ENCODE measurements around the gene MAN2B2.
"Not testable (repeated sequence)": the region's sequence is repeated elsewhere in the genome, so short reads cannot be mapped to it uniquely, and the experiment has no call there.

The MAN2B2 gene

GRCh38 chr4:6626066-6626465 lies 51.1 kb downstream of the MAN2B2 start:
- TF ChIP-seq, protein P1, sequence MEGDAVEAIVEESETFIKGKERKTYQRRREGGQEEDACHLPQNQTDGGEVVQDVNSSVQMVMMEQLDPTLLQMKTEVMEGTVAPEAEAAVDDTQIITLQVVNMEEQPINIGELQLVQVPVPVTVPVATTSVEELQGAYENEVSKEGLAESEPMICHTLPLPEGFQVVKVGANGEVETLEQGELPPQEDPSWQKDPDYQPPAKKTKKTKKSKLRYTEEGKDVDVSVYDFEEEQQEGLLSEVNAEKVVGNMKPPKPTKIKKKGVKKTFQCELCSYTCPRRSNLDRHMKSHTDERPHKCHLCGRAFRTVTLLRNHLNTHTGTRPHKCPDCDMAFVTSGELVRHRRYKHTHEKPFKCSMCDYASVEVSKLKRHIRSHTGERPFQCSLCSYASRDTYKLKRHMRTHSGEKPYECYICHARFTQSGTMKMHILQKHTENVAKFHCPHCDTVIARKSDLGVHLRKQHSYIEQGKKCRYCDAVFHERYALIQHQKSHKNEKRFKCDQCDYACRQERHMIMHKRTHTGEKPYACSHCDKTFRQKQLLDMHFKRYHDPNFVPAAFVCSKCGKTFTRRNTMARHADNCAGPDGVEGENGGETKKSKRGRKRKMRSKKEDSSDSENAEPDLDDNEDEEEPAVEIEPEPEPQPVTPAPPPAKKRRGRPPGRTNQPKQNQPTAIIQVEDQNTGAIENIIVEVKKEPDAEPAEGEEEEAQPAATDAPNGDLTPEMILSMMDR (IDR thresholded peaks at IDR 0.05; ENCODE audit: low read depth, low read length, missing control alignments), result no peak
- DNase-seq (ENCODE audit: low read depth), result no peak

DNA sequence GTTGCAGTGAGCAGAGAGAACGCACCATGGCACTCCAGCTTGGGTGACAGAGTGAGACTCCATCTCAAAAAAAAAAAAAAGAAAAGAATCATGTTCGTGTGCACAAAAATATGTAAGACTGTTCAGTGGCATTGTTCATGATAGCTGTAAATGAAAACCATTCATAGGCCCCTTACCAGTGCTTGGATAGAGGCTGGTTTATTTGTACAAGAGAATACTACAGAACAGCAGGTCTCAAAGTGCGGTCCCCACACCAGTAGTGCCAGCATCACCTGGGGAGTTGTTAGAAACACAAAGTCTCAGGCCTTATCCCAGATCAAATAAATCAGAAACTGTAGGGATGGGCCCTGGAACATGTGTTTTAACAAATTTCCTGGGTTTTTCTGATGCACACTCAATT lies 52.8 kb downstream of the MAN2B2 start:
- H3K4me3 ChIP-seq (ENCODE audit: low read depth, low read length), result no peak overlapping the region
- TF ChIP-seq, protein P1 (IDR thresholded peaks at IDR 0.05; ENCODE audit: low read depth, low read length, missing control alignments), result no peak
- DNase-seq (ENCODE audit: low read depth), result no peak

More at GRCh38 chr4:6626066-6626465, 51.1 kb downstream of the MAN2B2 start:
- no peak overlapping the region for H3K4me3 ChIP-seq (ENCODE audit: low read depth, low read length)

GRCh38 chr4:6628484-6628883 lies 53.5 kb downstream of the MAN2B2 start:
- not testable (repeated sequence) for DNase-seq (ENCODE audit: low read depth); H3K4me3 ChIP-seq (ENCODE audit: low read depth, low read length)

DNA sequence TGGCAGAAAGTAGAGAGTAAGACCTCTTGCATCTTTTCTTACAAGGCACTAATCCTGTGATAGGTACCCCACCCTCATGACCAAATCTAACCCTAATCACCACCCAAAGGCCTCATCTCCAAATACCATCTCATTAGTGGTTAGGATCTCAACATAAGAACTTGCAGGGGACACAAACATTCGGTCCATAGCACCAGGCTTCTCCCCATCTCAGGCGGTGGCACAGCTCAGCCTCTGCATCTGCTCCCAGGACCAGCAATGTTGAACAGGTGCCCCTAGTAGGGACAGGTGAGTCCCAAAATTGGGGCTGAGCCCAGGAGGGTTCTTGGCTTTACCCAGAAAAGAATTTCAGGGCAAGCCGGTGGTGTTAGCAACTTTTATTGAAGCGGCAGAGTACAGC lies 57.1 kb downstream of the MAN2B2 start:
- TF ChIP-seq, protein P1 (IDR thresholded peaks at IDR 0.05; ENCODE audit: low read depth, low read length, missing control alignments), result no peak
- DNase-seq (ENCODE audit: low read depth), result no peak
- H3K4me3 ChIP-seq (ENCODE audit: low read depth, low read length), result no peak overlapping the region

GRCh38 chr4:6633091-6633906 lies 58.3 kb downstream of the MAN2B2 start:
- DNase-seq (ENCODE audit: low read depth), result no peak

DNA sequence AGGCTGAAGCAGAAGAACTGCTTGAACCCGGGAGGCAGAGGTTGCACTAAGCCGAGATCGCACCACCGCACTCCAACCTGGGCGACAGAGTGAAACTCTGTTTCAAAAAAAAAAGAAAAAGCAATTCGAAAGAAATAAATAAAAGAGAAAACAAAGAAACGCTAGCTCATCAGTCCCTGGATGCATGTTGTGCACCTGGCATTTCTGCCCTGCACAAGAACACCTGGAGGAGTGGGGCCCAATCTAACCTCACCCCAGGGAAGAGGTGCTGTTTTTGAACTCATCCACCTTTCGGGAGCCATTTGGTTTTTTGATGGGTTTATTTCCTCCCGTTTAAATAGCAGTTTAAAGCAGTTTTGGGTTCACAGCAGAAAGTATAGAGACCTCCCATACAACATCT lies 59.8 kb downstream of the MAN2B2 start:
- TF ChIP-seq, protein P1 (IDR thresholded peaks at IDR 0.05; ENCODE audit: low read depth, low read length, missing control alignments), result no peak
- H3K4me3 ChIP-seq (ENCODE audit: low read depth, low read length), result no peak overlapping the region
- no peak for DNase-seq (ENCODE audit: low read depth)

More at GRCh38 chr4:6633091-6633906, 58.3 kb downstream of the MAN2B2 start:
- TF ChIP-seq, protein P1 (IDR thresholded peaks at IDR 0.05; ENCODE audit: low read depth, low read length, missing control alignments), result no peak
- no peak overlapping the region for H3K4me3 ChIP-seq (ENCODE audit: low read depth, low read length)

DNA sequence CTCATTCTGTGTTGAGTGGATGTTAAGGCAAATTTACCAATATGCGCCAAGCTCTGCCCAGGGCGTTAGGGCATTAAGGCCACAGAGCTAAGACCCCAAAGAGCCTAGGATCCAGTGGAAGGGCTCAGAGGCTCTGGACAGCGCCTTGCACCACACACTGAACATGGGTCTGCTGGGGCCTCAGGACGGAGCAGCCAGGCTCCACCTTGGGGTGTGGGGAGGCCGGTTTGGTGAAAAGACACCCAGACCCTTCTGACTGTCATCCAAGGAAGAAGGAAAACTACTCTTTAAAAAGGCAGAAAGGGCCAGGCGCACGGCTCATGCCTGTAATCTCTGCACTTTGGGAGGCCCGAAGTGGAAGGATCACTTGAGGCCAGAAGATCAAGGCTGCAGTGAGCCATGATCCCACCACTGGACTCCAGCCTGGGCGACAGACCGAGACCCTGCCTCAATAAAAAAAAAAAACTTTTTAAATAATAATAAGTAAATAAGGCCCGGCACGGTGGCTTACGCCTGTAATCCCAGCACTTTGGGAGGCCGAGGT lies 64.2 kb downstream of the MAN2B2 start:
- no peak for DNase-seq (ENCODE audit: low read depth)
- TF ChIP-seq, protein P1 (IDR thresholded peaks at IDR 0.05; ENCODE audit: low read depth, low read length, missing control alignments), result no peak
- no peak overlapping the region for H3K4me3 ChIP-seq (ENCODE audit: low read depth, low read length)

All from GM12864 (cell line).